NB4 (cell line): ENCODE results near the gene ZDHHC13.

Experiments used
- DNase-seq: peaks from one replicate; pipeline ENCODE4 v3.0.0; 2010; ENCODE audit warnings: low read depth
- H3K4me3 ChIP-seq: one replicate; pipeline ENCODE4 v1.5.1; 2011; ENCODE audit warnings: mild to moderate bottlenecking, low read depth, low read length, moderate library complexity
- MYC ChIP-seq: IDR thresholded peaks from 2 replicates; pipeline ENCODE4 v1.6.1; 2011; ENCODE audit warnings: low read depth, low read length
- POLR2A ChIP-seq: IDR thresholded peaks from 2 replicates; pipeline ENCODE4 v1.6.1; 2011; ENCODE audit warnings: mild to moderate bottlenecking; ENCODE audit not compliant: insufficient read length; ENCODE audit errors: extremely low read depth
- TF ChIP-seq, protein P1 (sequence below): IDR thresholded peaks from 2 replicates; pipeline ENCODE4 v1.6.1; 2011; ENCODE audit warnings: low read depth, low read length
- TF ChIP-seq, protein P2 (sequence below): IDR thresholded peaks from one replicate; pipeline ENCODE4 v1.5.1; 2012; ENCODE audit warnings: low read depth, low read length

Gene ZDHHC13

DNA sequence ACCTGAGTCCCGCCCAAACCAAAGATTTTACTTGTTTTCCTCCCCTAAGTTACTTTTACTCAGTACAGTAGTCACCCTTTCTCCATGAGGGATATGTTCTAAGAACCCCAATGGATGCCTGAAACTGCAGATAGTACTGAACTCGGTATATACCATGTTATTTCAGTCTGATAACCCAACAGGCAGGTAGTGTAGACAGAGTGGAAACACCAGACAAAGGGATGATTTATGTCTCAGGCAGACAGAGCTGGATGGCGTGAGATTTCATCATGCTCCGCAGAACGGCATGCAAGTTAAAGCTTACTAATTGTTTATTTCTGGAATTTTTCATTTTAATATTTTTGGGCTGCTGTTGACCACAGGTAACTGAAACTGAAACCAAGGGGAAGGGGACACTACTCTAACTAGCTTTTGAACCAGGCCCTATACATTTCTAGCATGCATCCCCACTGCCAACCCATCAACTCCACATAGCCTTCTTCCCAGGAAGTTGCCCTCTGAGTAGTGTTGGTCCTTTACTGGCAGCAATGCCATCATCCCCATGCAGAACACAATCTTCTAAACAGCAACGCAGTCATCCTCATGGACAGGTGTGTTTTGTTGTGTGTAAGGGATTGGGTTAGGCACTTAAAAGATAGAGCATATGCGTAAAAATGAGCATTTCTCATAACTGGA is 57.1 kb downstream of the ZDHHC13 start:
- no peak overlapping the region for H3K4me3 ChIP-seq
- TF ChIP-seq POLR2A (no peak), MYC (no peak)
- TF ChIP-seq, protein P1, sequence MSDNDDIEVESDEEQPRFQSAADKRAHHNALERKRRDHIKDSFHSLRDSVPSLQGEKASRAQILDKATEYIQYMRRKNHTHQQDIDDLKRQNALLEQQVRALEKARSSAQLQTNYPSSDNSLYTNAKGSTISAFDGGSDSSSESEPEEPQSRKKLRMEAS = no peak
- TF ChIP-seq, protein P2, sequence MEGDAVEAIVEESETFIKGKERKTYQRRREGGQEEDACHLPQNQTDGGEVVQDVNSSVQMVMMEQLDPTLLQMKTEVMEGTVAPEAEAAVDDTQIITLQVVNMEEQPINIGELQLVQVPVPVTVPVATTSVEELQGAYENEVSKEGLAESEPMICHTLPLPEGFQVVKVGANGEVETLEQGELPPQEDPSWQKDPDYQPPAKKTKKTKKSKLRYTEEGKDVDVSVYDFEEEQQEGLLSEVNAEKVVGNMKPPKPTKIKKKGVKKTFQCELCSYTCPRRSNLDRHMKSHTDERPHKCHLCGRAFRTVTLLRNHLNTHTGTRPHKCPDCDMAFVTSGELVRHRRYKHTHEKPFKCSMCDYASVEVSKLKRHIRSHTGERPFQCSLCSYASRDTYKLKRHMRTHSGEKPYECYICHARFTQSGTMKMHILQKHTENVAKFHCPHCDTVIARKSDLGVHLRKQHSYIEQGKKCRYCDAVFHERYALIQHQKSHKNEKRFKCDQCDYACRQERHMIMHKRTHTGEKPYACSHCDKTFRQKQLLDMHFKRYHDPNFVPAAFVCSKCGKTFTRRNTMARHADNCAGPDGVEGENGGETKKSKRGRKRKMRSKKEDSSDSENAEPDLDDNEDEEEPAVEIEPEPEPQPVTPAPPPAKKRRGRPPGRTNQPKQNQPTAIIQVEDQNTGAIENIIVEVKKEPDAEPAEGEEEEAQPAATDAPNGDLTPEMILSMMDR = no peak
- no peak for DNase-seq

DNA sequence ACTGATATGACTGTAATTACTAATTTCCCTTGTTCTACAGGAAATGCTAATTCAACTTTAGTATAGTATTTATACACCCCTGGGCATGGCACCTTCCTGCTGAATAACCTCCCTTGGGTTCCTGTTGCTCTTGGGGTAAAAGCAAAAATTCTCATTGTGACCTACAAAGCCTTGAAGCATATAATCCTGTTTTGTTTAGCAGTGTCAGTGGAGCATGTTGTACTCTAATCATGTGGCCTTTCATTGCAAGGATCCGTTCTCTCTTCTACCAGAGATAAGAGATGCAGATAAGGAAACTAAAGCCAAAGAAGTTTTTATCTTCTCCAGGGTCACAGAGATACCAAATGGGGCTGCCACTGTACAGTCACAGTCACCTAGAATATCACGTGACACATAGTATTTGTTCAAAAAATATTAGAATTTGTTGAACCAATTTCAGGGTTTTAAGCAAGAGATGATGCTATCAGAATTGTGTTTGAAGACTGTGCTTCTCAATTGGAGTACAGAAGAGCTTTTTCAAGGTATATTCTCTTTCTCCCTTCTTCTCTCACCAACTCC is 59.7 kb downstream of the ZDHHC13 start:
- DNase-seq = no peak
- TF ChIP-seq MYC (no peak), POLR2A (no peak)
- TF ChIP-seq, protein P1 = no peak
- TF ChIP-seq, protein P2 = no peak
- no peak overlapping the region for H3K4me3 ChIP-seq

DNA sequence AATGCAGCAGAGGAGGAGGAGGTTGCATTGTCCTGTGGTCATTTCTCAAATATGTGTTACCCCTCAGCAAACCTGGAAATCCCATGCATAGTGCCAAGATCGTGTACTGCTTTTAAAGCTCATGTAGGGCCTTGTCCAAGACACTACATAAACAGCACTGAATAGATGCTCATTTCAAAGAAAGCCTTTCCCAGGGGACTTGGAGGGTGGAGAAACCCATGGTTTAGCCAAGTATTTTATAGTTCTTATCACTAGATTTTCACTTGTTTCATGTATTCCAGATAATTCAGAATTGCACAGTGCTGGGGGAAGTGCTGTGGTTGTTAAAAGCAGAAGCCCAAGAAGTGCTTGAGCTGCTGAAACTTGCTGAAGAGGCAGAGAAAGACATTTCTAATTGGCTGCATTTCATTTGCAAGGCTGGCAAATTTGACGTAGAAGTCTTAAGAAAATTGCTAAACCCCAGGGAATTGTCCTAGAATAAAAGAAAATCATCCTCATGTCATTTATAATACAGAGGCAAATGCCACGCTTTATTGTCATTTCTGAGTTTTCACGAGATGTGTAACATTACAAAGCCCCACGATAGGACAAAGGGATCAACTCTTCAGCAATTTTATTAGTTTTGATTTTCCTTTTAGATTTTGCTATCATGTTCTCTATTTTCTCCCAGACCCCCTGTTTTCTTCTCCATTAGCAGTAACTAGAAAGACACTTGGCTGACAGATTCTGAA is 64.7 kb downstream of the ZDHHC13 start:
- DNase-seq = peak; percentile 7
- no peak for TF ChIP-seq POLR2A
- TF ChIP-seq, protein P1 = no peak
- TF ChIP-seq, protein P2 = no peak
- no peak for TF ChIP-seq MYC
- H3K4me3 ChIP-seq = no peak overlapping the region

DNA sequence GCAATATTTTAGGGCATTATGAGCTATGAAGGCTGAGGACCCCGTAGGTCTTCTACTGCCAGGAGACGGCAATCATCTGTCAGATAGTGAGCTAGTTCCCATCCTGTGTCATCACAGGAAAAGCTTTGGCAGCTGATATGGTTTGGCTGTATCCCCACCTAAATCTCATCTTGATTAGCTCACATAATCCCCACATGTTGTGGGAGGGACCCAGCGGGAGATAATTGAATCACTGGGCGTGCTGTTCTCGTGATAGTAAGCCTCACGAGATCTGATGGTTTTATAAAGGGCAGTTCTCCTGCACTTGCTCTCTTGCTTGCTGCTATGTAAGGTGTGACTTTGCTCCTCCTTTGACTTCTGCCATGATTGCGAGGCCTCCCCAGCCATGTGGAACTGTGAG is 66.7 kb downstream of the ZDHHC13 start:
- H3K4me3 ChIP-seq = no peak overlapping the region
- DNase-seq = no peak
- TF ChIP-seq, protein P1 = no peak
- TF ChIP-seq MYC = no peak
- TF ChIP-seq POLR2A = no peak
- TF ChIP-seq, protein P2 = no peak

DNA sequence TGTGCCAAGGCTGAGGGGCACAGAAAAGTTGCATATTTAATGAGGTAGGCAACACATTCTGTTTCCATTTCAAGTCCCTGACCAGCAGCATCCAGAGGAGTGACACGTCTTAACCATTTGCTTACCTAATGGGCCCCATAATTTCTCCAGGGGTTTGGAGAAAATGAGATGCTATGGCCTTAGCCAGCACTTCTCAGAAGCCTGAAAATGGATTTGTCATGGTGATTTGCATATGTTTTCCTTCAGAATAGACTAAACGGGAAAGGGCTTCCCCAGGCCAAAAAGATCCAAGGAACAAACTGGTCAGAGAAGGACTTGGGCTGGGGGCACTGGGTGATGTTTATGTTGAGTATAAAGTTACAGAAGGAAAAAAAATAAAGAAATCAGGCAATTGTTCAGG is 68.1 kb downstream of the ZDHHC13 start:
- no peak for DNase-seq
- TF ChIP-seq, protein P2 = no peak
- TF ChIP-seq POLR2A (no peak), MYC (no peak)
- TF ChIP-seq, protein P1 = no peak
- H3K4me3 ChIP-seq = no peak overlapping the region
